AG08396 (cell line): ENCODE results near the gene COQ5.

Source experiments
- DNase-seq: peaks from one replicate; pipeline ENCODE4 v3.0.0; 2012; ENCODE audit warnings: low spot score, mixed read lengths

The COQ5 gene

GRCh38 chr12:120483621-120484020 lies 45.3 kb downstream of the COQ5 start:
- no peak for DNase-seq

- no peak for DNase-seq
Measured at GRCh38 chr12:120481022-120481767, 47.8 kb downstream of the COQ5 start.

- DNase-seq: no peak
Measured at GRCh38 chr12:120480211-120480610, 48.7 kb downstream of the COQ5 start.

- DNase-seq: no peak
Measured at GRCh38 chr12:120479458-120479857, 49.5 kb downstream of the COQ5 start.

GRCh38 chr12:120475643-120476042 lies 53.3 kb downstream of the COQ5 start:
- DNase-seq: no peak

- DNase-seq: peak; percentile 71
Measured at GRCh38 chr12:120474616-120474960, 54.4 kb downstream of the COQ5 start.

- DNase-seq: no peak
Measured at GRCh38 chr12:120473807-120474615, 54.9 kb downstream of the COQ5 start.

GRCh38 chr12:120472521-120472920 lies 56.4 kb downstream of the COQ5 start:
- no peak for DNase-seq

GRCh38 chr12:120470150-120470784 lies 58.7 kb downstream of the COQ5 start:
- DNase-seq: no peak

- DNase-seq: peak; percentile 100
Measured at GRCh38 chr12:120469450-120470149, 59.4 kb downstream of the COQ5 start, which contains the start of gene SRSF9. Gene SRSF9 (minus strand): TSS chr12:120469748. CDS start chr12:120469609, 139 bp downstream.

- peak; percentile 51 for DNase-seq
Measured at GRCh38 chr12:120468821-120469449, 60.0 kb downstream of the COQ5 start.

- peak; percentile 68 for DNase-seq
Measured at GRCh38 chr12:120468325-120468820, 60.6 kb downstream of the COQ5 start.

GRCh38 chr12:120467439-120467838 lies 61.5 kb downstream of the COQ5 start:
- no peak for DNase-seq

GRCh38 chr12:120466560-120467315 lies 62.2 kb downstream of the COQ5 start:
- no peak for DNase-seq

GRCh38 chr12:120465756-120466155 lies 63.2 kb downstream of the COQ5 start:
- no peak for DNase-seq

- no peak for DNase-seq
Measured at GRCh38 chr12:120463712-120464111, 65.2 kb downstream of the COQ5 start.

GRCh38 chr12:120462099-120462640 lies 66.8 kb downstream of the COQ5 start:
- DNase-seq: no peak

- no peak for DNase-seq
Measured at GRCh38 chr12:120460157-120460556, 68.8 kb downstream of the COQ5 start.

- no peak for DNase-seq
Measured at GRCh38 chr12:120457133-120457532, 71.8 kb downstream of the COQ5 start.

- DNase-seq: no peak
Measured at GRCh38 chr12:120455302-120455701, 73.7 kb downstream of the COQ5 start.
